H1 (cell line): ENCODE results near the gene PTPRD. TPM values are rescaled to one million over a fixed set of nuclear protein-coding genes. Genes with fewer than 3 reads are reported as not detected.

Experiments used
- CTCF ChIA-PET: fragments of 300-600 bp; sonication (Branson Sonifier 250); formaldehyde crosslinking; loops from one replicate; lab custom pipeline; 2021; ENCODE audit not compliant: partially characterized antibody; lab: Charles Lee
- POLR2A ChIA-PET: fragments of 300-600 bp; sonication (Branson Sonifier 250); formaldehyde crosslinking; loops from one replicate; lab custom pipeline; 2021; ENCODE audit warnings: inconsistent platforms; ENCODE audit not compliant: partially characterized antibody; lab: Charles Lee
- DNase-seq, 2 experiments: peaks; one replicate each; pipeline versions ENCODE4 v3.0.0 to v3.0.0-alpha.2; 2010 to 2022; ENCODE audit warnings: low spot score in 2 of 2, low read depth in 1 of 2, mixed read lengths in 1 of 2
- FAIRE-seq: peaks from 2 replicates; lab custom pipeline; 2011; peaks lifted over from hg19 to GRCh38; lab: Jason Lieb, UNC
- H2AFZ ChIP-seq: 2 replicates; pipeline ENCODE4 v1.8.1; 2012; ENCODE audit warnings: low read length, inconsistent platforms
- H2AK5ac ChIP-seq: 2 replicates; pipeline ENCODE4 v1.6.1; 2013; ENCODE audit warnings: low read depth, low read length
- H2BK120ac ChIP-seq: replicated peaks from 2 replicates; pipeline ENCODE3; 2013; ENCODE audit warnings: low read depth, low read length, inconsistent platforms
- H2BK12ac ChIP-seq: 2 replicates; pipeline ENCODE4 v1.6.1; 2013; ENCODE audit warnings: low read depth, low read length
- H2BK15ac ChIP-seq: 2 replicates; pipeline ENCODE4 v1.6.1; 2013; ENCODE audit warnings: low read length
- H2BK20ac ChIP-seq: 2 replicates; pipeline ENCODE4 v1.6.1; 2013; ENCODE audit warnings: low read length
- H2BK5ac ChIP-seq: 2 replicates; pipeline ENCODE4 v1.6.1; 2013; ENCODE audit warnings: low read depth, low read length
- H3K14ac ChIP-seq: 2 replicates; pipeline ENCODE4 v1.6.1; 2013; ENCODE audit warnings: inconsistent platforms; ENCODE audit not compliant: insufficient read length
- H3K18ac ChIP-seq: 2 replicates; pipeline ENCODE4 v1.6.1; 2013; ENCODE audit warnings: low read length; ENCODE audit errors: extremely low read depth
- H3K23ac ChIP-seq: 2 replicates; pipeline ENCODE4 v1.6.1; 2013; ENCODE audit warnings: inconsistent platforms; ENCODE audit not compliant: insufficient read length
- H3K23me2 ChIP-seq: 2 replicates; pipeline ENCODE4 v1.6.1; 2013; ENCODE audit warnings: low read depth, low read length
- H3K27ac ChIP-seq: 2 replicates; pipeline ENCODE4 v1.6.1; 2011; ENCODE audit warnings: low read depth, low read length, inconsistent platforms
- H3K27me3 ChIP-seq, 4 experiments: replicated peaks in 1 of 4; 1 replicate in 1 of 4; 2 replicates in 3 of 4; pipeline versions ENCODE4 v1.6.1 to v1.8.1; 2011 to 2013; ENCODE audit warnings: low read length in 3 of 4, mild to moderate bottlenecking in 3 of 4, inconsistent platforms in 2 of 4, mixed read lengths in 2 of 4, moderate library complexity in 1 of 4; ENCODE audit not compliant: control insufficient read depth in 3 of 4, insufficient read depth in 3 of 4; ENCODE audit errors: extremely low read depth in 1 of 4
- H3K36me3 ChIP-seq, 4 experiments: 2 replicates each; pipeline versions ENCODE4 v1.6.1 to v1.8.1; 2011 to 2013; ENCODE audit warnings: mild to moderate bottlenecking in 4 of 4, low read length in 3 of 4, moderate library complexity in 2 of 4, control low read depth in 1 of 4, inconsistent platforms in 1 of 4; ENCODE audit not compliant: insufficient read depth in 4 of 4, control insufficient read depth in 2 of 4
- H3K4ac ChIP-seq: replicated peaks from 2 replicates; pipeline ENCODE3; 2013; ENCODE audit warnings: low read length, low read depth, mixed read lengths, inconsistent platforms; ENCODE audit not compliant: insufficient read length
- H3K4me1 ChIP-seq, 4 experiments: replicated peaks in 1 of 4; 1 replicate in 1 of 4; 2 replicates in 3 of 4; pipeline versions ENCODE4 v1.6.1 to v1.8.1; 2011 to 2013; ENCODE audit warnings: low read length in 3 of 4, inconsistent platforms in 2 of 4, mixed read lengths in 1 of 4; ENCODE audit not compliant: insufficient read depth in 4 of 4, control insufficient read depth in 3 of 4
- H3K4me2 ChIP-seq, 2 experiments: 2 replicates each; pipeline versions ENCODE4 v1.6.1 to v1.8.1; 2011 to 2013; ENCODE audit warnings: low read depth in 2 of 2, low read length in 2 of 2, control low read depth in 1 of 2, inconsistent platforms in 1 of 2, mild to moderate bottlenecking in 1 of 2; ENCODE audit not compliant: insufficient read depth in 1 of 2
- H3K4me3 ChIP-seq, 4 experiments: fragments of 200-600, 300-600 bp in 1 of 4; sonication (generic), shearing (Covaris generic), sonication (Bioruptor Twin) in 1 of 4; 2 replicates each; pipeline versions ENCODE4 v1.5.1 to v1.8.1; 2011 to 2016; ENCODE audit warnings: low read length in 4 of 4, low read depth in 3 of 4, control low read depth in 2 of 4, inconsistent platforms in 2 of 4, mild to moderate bottlenecking in 2 of 4, mixed read lengths in 1 of 4, moderate library complexity in 1 of 4; ENCODE audit not compliant: insufficient read depth in 2 of 4; ENCODE audit errors: extremely low read depth in 1 of 4
- H3K56ac ChIP-seq: replicated peaks from 2 replicates; pipeline ENCODE3; 2013; ENCODE audit warnings: low read depth, mild to moderate bottlenecking, mixed read lengths, low read length, inconsistent platforms; ENCODE audit not compliant: insufficient read length
- H3K79me1 ChIP-seq: 2 replicates; pipeline ENCODE4 v1.6.1; 2013; ENCODE audit warnings: low read depth, low read length, control low read depth
- H3K79me2 ChIP-seq, 2 experiments: 2 replicates each; pipeline versions ENCODE4 v1.6.1 to v1.8.1; 2012 to 2013; ENCODE audit warnings: low read length in 2 of 2, mild to moderate bottlenecking in 2 of 2, inconsistent platforms in 1 of 2; ENCODE audit not compliant: insufficient read depth in 2 of 2, control insufficient read depth in 1 of 2
- H3K9ac ChIP-seq, 4 experiments: replicated peaks in 1 of 4; 1 replicate in 1 of 4; 2 replicates in 3 of 4; pipeline versions ENCODE4 v1.6.1 to v1.8.1; 2011 to 2013; ENCODE audit warnings: low read depth in 3 of 4, low read length in 3 of 4, control low read depth in 2 of 4, mild to moderate bottlenecking in 2 of 4, moderate library complexity in 2 of 4, inconsistent platforms in 1 of 4; ENCODE audit errors: extremely low read depth in 1 of 4
- H3K9me3 ChIP-seq, 2 experiments: 2 replicates each; pipeline versions ENCODE4 v1.6.1 to v1.8.1; 2012 to 2013; ENCODE audit warnings: mild to moderate bottlenecking in 2 of 2, moderate library complexity in 2 of 2, control low read depth in 1 of 2, inconsistent platforms in 1 of 2, low read depth in 1 of 2, low read length in 1 of 2, mixed read lengths in 1 of 2; ENCODE audit not compliant: insufficient read depth in 2 of 2
- H4K20me1 ChIP-seq, 2 experiments: replicated peaks in 1 of 2; 2 replicates each; pipeline versions ENCODE3 to v1.8.1; 2011 to 2013; ENCODE audit warnings: inconsistent platforms in 2 of 2, low read length in 2 of 2, mild to moderate bottlenecking in 1 of 2; ENCODE audit not compliant: insufficient read depth in 2 of 2, control insufficient read depth in 1 of 2
- H4K5ac ChIP-seq: 2 replicates; pipeline ENCODE4 v1.6.1; 2013; ENCODE audit warnings: low read length, low read depth, mixed read lengths, inconsistent platforms; ENCODE audit not compliant: insufficient read length
- H4K8ac ChIP-seq: 2 replicates; pipeline ENCODE4 v1.8.0; 2013; ENCODE audit warnings: mild to moderate bottlenecking, moderate library complexity, low read length, inconsistent platforms; ENCODE audit not compliant: insufficient read depth; ENCODE audit errors: extremely low read depth
- H4K91ac ChIP-seq: replicated peaks from 2 replicates; pipeline ENCODE3; 2013; ENCODE audit warnings: low read length, mixed read lengths, inconsistent platforms; ENCODE audit not compliant: insufficient read length
- SIX5 ChIP-seq: IDR thresholded peaks from 2 replicates; pipeline ENCODE4 v1.6.1; 2011; ENCODE audit warnings: mild to moderate bottlenecking, low read depth, low read length
- WGBS, 2 experiments: shearing (Covaris generic) in 1 of 2; methylation state at CpG; one replicate each; pipeline versions ENCODE4 v1.1.6 to v1.1.7; 2013 to 2015; ENCODE audit warnings: low lambda C conversion rate in 2 of 2, mixed read lengths in 2 of 2, inconsistent platforms in 1 of 2, low coverage in 1 of 2, missing lambda C conversion rate in 1 of 2; ENCODE audit not compliant: insufficient replicate concordance in 2 of 2, insufficient coverage in 1 of 2, insufficient read length in 1 of 2; ENCODE audit errors: extremely low coverage in 1 of 2, missing lambda C conversion rate in 1 of 2; 5-methylcytosine and 5-hydroxymethylcytosine counted together
- polyA plus RNA-seq, 7 experiments: library from polyadenylated mRNA; depleted of rRNA in 3 of 7; stranded (reverse) in 5 of 7; unstranded in 2 of 7; fragments of >200 nt in 5 of 7; fragments of 200-250 nt in 2 of 7; gene quantifications; 1 replicate in 5 of 7; 2 replicates in 1 of 7; 4 replicates in 1 of 7; pipeline versions ENCODE4 v1.2.1 to v1.2.3, GENCODE V29; 2011 to 2013; ENCODE audit warnings: missing spikeins in 2 of 7, mixed read lengths in 2 of 7
- total RNA-seq: library from RNA; stranded (reverse); fragmentation: NEBNext Ultra II Directional; extraction: Animal tissue kit (Norgen Biotek cat#: 25700); gene quantifications from 2 replicates; pipeline ENCODE4 v1.2.1, GENCODE V29; 2021

PTPRD gene
- total and polyA plus RNA-seq, 2 of the 8 experiments (the other 6 are each of a cell fraction or from before 2014, with no cell fraction given) = 17.2 to 77.0 TPM

GRCh38 chr9:9299134-9299533, 1313.7 kb downstream of the PTPRD start:
- H4K8ac ChIP-seq = no peak overlapping the region
- H3K4me2 ChIP-seq = no peak overlapping the region
- no peak overlapping the region for H3K4me3 ChIP-seq
- H3K4me1 ChIP-seq = no peaks in the 10 kb centered on the region
- no peaks in the 10 kb centered on the region for H3K27me3 ChIP-seq
- no peak overlapping the region for H2AFZ ChIP-seq
- no peak overlapping the region for H4K5ac ChIP-seq
- no peaks in the 10 kb centered on the region for H3K36me3 ChIP-seq
- H2BK15ac ChIP-seq = no peak overlapping the region
- H3K14ac ChIP-seq = no peak overlapping the region
- H2BK5ac ChIP-seq = no peak overlapping the region
- no peaks in the 10 kb centered on the region for H3K79me1 ChIP-seq
- H3K27ac ChIP-seq = no peak overlapping the region
- H3K18ac ChIP-seq = no peak overlapping the region
- H2AK5ac ChIP-seq = no peak overlapping the region
- WGBS, 2 experiments = 100% methylated on average over 1 of the region's 1 CpG; no CpG with 5 or more reads in 1 of the 2 experiments
- no peak overlapping the region for H4K91ac ChIP-seq
- no peak overlapping the region for H3K4ac ChIP-seq
- H2BK120ac ChIP-seq = no peak overlapping the region
- no peaks in the 10 kb centered on the region for H3K23me2 ChIP-seq
- no peak overlapping the region for H2BK20ac ChIP-seq
- no peak overlapping the region for H3K23ac ChIP-seq
- FAIRE-seq (no peak), DNase-seq (no peak)
- H4K20me1 ChIP-seq = no peaks in the 10 kb centered on the region
- H3K9me3 ChIP-seq = no peaks in the 10 kb centered on the region
- POLR2A ChIA-PET = no interaction called here
- H3K9ac ChIP-seq = no peak overlapping the region
- H3K56ac ChIP-seq = no peak overlapping the region
- no peak overlapping the region for H2BK12ac ChIP-seq
- CTCF ChIA-PET = interaction anchor here (0.7 to 0.8 kb wide), 2 partner anchors 174 to 265 kb away, joined by 3 read pairs; no protein-coding TSS in a partner anchor
- H3K79me2 ChIP-seq = no peaks in the 10 kb centered on the region
- no peak for TF ChIP-seq SIX5
